ENCODE measurements around the gene CFAP74. TPM values are rescaled to one million over a fixed set of nuclear protein-coding genes. Genes with fewer than 3 reads are reported as not detected.
A peak's percentile ranks its signal among the peaks of the same experiment; 100 is the strongest.

Gene CFAP74
- total and polyA plus RNA-seq, 9 of the 15 experiments (the other 6 are each of a cell fraction or from before 2014, with no cell fraction given) = 0.03 to 0.15 (median 0.05) TPM; not detected in 6

GRCh38 chr1:2019172-2019543 lies 15.6 kb upstream of the CFAP74 start, which contains the start of gene GABRD (continued):
- no peak for TF ChIP-seq ZBTB33 (CRISPR knock-in tag; IDR thresholded peaks at IDR 0.05)
- TF ChIP-seq CHAMP1 (IDR thresholded peaks at IDR 0.05) = no peak
- no peak for TF ChIP-seq CTCFL (IDR thresholded peaks at IDR 0.05; ENCODE audit: borderline replicate concordance, insufficient read depth, low read depth, low read length, poor library complexity, severe bottlenecking)
- TF ChIP-seq ZNF740 (CRISPR knock-in tag; IDR thresholded peaks at IDR 0.05) = no peak
- 0 out of 4 replicates have a peak, but pooled peaks of 1 of the 2 experiments have one; percentile 26 for TF ChIP-seq ZNF740 (tag; IDR thresholded peaks at IDR 0.05)
- no peak for TF ChIP-seq PYGO2 (tag; IDR thresholded peaks at IDR 0.05)
- TF ChIP-seq ZNF277 (CRISPR knock-in tag; IDR thresholded peaks at IDR 0.05; ENCODE audit: borderline replicate concordance) = no peak
- TF ChIP-seq MBD1 (CRISPR knock-in tag; IDR thresholded peaks at IDR 0.05) = no peak
